Measurements from ENCODE around the gene ELF2. TPM values are rescaled to one million over a fixed set of nuclear protein-coding genes. Genes with fewer than 3 reads are reported as not detected.

ELF2 gene
- total RNA-seq, 1 experiment from 2014 or later: 21.9 TPM

GRCh38 chr4:139007640-139008039 lies 169.4 kb downstream of the ELF2 start:
- intact Hi-C loops (cut with micrococcal nuclease; ENCODE audit: unreplicated experiment): no loop called here
- 0 out of 2 replicates have a peak, but pooled peaks cover 3% of the 10 kb centered on the region for H3K4me1 ChIP-seq (ENCODE audit: control insufficient read depth, insufficient read depth, low read length)
- ChIA-PET POLR2A (no interaction called here), CTCF (no interaction called here)
- TF ChIP-seq POLR2AphosphoS5 (IDR thresholded peaks at IDR 0.05; ENCODE audit: low read depth, low read length) (no peak), TCF7L2 (IDR thresholded peaks at IDR 0.05; ENCODE audit: low read depth, low read length) (no peak), SIN3A (IDR thresholded peaks at IDR 0.05; ENCODE audit: borderline replicate concordance, insufficient read depth, low read depth, low read length) (no peak), CTCF (IDR thresholded peaks at IDR 0.05) (no peak), REST (IDR thresholded peaks at IDR 0.05; ENCODE audit: insufficient read depth in 1 of 2, low read depth in 2 of 2, low read length in 1 of 2) (no peak)
- H3K9me3 ChIP-seq (ENCODE audit: control insufficient read depth, insufficient read depth, low read depth, low read length): no peaks in the 10 kb centered on the region
- in situ Hi-C loops (cut with HindIII; ENCODE audit: low pct_unique_long_range_greater_than_20kb, low sequenced_read_pairs): no loop called here
- H3K27ac ChIP-seq (ENCODE audit: low read length): no peak overlapping the region
- no peak for ATAC-seq
- no peak for DNase-seq (ENCODE audit: low read depth, low spot score)
- no peak overlapping the region for H3K4me3 ChIP-seq (ENCODE audit: low read depth in 2 of 2, low read length in 2 of 2)
- H3K27me3 ChIP-seq (ENCODE audit: control insufficient read depth, insufficient read depth, low read length): no peaks in the 10 kb centered on the region
- H3K36me3 ChIP-seq (ENCODE audit: control insufficient read depth, insufficient read depth, low read length): no peaks in the 10 kb centered on the region
- BruUV-seq (replicated peaks): no TSS peak

Other genes with a start within 250 kb of the ELF2 start
- gene NOCT, start 161.4 kb downstream of the ELF2 start, total RNA-seq (2021; ENCODE audit: unreplicated experiment): 17.1 TPM
- 2.3 TPM for gene MGARP, start 103.0 kb upstream of the ELF2 start, total RNA-seq (2021; ENCODE audit: unreplicated experiment)
- 55.0 TPM for gene NAA15, start 124.3 kb upstream of the ELF2 start, total RNA-seq (2021; ENCODE audit: unreplicated experiment)
- 56.5 TPM for gene NDUFC1, start 125.3 kb upstream of the ELF2 start, total RNA-seq (2021; ENCODE audit: unreplicated experiment)

Data from Panc1 (cell line).